NCI-H1048 (cell line): ENCODE data around the gene LRRC32.

Source experiments
- DNase-seq: peaks from one replicate; lab custom pipeline; 2025; lab: John Stamatoyannopoulos, UW

The LRRC32 gene

GRCh38 chr11:76678321-76678720 lies 7.8 kb upstream of the LRRC32 start:
- DNase-seq: no peak

GRCh38 chr11:76677458-76677765 lies 6.9 kb upstream of the LRRC32 start:
- DNase-seq: no peak

DNA sequence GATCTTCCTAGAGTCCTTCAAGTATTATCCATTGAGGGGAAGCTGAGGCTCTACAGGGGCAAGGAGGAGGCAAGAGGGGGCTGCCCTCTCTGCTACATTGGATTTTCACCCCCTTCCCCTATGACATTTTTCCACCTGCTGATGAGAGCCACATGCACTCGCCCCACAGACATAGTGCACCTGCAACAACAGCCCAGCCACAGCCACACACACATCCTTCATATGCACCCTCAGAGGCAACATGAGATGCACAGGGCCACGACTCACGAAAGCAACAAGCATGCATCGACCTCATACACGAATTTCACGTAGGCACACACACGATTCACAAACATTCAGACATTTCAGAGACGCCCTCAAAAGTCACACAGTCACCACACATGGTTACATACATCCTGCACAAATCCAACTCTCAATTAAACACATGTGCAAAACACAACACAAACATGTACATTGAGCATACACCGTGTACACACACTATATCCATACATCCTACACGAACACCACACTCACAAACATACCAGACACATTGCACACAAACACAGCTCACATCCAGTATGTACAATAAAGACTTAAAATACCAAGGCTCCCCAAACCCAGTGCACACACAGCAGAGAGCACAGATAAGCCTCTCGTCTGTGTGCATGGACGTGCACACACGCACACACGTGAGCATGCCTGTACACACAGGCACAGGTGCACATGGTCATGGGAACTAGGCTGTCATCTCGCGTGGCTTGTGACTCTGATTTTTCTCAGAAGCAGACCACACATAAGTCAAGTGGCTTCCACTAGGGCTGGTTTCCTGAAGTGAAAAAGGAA lies 6.3 kb upstream of the LRRC32 start:
- DNase-seq: no peak

DNA sequence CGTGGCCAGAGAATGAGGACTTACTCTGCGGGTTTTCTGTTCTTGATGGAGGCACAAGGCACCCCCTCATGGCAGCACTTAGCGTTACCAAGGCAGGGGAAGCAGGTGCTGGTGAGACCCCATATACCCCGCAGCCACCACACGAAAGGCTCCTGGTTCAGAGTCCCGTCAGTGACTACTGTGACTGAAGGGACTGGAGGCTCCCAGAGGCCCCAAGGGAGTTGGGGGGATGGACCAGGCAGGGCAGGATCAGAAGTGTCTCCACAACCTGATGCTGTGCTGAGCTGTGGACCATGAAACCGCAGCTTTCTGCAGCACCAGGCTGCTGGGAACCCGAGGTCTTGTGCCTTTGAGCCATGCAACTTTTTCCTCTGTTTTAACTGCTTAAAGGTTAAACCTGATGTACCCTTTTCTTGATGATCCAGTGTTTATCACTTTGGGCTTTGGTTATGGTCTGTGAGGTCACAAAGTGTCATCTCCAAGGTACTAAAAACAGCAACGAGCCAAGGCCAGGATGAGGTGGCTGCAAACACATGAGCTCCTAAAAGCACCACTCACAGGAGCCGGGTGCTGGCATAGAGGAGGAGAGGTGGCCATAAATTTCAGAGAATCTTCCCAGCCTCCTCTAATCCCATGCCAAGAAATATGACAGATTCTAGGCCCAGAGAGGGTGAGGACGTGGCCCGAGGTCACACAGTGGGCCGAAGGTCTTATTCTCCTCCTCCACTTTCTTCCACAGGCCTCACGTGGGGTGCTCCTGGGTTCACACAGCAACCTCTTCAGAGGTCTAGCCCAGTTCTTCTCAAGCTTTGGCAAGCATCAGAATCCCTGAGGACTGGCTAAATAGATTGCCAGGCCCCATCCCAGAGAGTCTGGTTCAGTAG lies 4.2 kb upstream of the LRRC32 start:
- no peak for DNase-seq

DNA sequence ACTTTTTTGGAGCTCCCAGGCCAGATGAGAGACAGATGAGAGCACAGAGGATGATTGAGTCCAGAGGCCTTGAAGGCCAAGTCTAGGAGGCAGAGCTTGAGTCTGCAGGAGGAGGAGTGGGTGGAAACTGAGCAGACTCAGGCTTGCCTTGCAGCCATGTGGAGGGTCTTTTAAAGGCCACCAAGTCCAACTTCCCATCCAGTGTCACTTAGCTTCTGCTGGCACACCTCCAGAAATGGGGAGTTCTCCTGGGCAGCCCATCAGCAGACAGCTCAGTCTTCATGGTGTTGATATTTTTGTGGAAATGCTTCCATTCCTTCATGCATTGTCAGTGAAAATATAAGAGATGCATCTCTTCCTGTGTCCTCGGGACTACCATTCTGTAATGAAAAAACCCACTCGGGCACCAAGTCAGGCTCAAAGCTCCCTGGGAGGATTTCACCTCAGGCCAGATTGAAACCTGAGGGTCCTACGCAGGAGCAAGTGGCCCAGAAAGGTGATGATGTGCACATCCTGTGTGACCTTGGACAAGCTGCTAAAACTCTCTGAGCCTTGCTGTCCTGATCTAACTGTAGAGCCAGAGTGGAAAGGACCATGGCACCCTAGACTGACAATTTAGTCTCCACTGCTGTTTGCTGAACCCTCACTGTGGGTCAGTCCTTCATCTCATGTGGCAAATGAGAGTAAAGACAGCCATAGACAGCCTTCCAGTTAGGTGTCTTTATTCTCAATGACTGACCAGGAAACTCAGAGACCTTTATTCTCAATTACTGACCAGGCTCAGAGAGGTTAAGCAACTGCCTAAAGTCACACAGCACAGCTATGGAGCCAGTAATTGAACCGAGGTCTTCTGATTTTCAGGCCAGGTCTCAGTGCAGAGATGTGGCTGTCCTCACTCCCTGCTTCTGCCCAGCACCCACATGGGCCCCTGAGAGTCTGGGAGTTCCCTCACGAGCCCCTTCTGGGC lies 2.9 kb upstream of the LRRC32 start:
- no peak for DNase-seq

- DNase-seq: no peak
Observed at GRCh38 chr11:76672431-76673175, 2.1 kb upstream of the LRRC32 start.

DNA sequence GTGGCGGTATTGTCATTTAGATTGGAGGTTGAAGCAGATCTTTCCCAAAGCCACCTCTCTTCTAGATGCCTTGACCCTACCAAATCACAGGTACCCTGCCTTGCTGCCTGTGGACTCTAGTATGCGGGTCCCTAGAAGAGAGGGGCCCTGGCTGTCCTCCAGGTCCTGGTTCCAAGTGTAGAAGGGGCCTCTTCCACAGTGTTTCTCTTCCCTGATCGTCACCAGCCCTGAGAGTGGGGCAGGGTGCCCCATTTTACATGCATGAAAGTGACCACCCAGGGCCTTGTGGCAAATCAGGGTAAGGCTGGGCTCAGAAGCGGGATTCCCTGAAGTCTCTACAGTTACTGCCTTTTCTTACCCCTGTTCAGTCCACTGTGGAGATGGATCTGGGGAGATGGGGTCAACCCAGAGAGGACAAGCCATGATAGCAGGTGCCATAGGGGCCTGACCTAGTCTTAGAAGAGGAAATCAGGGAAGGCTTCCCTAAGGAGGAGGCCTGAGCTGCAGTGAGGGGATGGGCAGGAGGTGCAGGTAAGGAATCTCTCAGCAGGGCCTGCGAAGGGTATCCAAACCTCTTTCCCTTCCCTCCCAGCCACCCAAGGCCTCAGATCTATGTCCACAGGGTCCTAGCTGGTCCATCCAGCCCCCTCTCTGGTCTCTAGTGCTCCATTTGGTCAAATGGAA lies 1.2 kb upstream of the LRRC32 start:
- DNase-seq: no peak

DNA sequence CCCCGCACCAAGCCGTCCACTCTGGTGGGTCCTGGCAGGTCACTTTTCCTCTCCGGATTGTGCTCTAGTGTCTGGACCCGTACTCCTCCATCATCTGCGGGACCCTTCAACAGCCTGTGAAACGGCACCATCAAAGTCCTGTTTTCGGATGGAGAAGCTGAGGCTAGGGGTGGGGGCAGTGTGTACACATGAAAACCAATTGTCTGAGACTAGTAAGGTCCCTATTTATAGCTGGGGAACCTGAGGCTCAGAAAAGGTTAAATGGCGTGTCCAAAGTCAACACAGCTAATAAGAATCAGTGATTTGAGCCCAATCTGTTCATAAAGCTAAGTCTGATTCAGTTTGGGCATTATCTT lies 668 bp upstream of the LRRC32 start:
- DNase-seq: no peak

- DNase-seq: no peak
Observed at GRCh38 chr11:76669901-76670484, 554 bp downstream of the LRRC32 start.

DNA sequence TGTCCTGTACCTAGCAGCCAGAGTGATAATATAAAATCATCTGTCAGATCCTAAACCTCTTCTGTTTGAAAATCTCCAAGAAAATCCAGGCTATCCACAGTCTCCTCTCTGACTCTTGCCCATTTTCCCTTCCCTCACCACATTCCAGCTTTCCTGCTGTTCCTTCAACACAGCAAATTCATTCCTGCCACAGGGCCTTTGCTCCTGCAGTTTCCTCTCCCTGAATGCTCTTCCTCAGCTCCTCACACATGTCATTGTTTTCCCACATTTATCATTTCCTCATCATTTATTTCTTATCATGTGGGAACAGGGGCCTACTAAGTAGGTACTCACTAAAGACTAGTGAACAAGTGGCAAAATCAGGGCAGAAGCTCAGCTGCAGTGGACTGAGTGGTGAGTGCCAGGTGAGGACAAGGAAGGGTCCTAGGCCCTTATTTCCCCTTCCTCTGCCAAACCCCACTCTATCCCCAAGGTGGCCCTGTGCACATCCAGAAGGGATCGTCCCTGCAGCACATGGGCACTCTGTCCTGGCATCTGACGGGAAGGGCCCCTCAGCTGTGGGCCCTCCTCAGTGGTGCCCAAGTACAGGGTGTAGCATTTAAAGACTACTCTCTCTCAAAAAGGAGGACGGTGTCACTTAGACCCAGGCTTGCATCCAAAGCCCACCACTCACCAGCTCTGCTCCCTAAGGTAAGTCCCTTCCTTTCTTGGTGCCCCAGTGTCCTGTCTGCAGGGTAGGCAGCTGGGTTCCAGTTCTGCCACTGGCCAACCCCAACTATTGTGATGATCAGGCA lies 2.0 kb downstream of the LRRC32 start:
- no peak for DNase-seq

GRCh38 chr11:76667856-76668255 lies 2.7 kb downstream of the LRRC32 start:
- DNase-seq: no peak

GRCh38 chr11:76667271-76667818 lies 3.2 kb downstream of the LRRC32 start:
- DNase-seq: no peak

- no peak for DNase-seq
Observed at GRCh38 chr11:76666830-76667229, 3.7 kb downstream of the LRRC32 start.

GRCh38 chr11:76666408-76666807 lies 4.1 kb downstream of the LRRC32 start:
- DNase-seq: no peak

- DNase-seq: no peak
Observed at GRCh38 chr11:76665921-76666351, 4.6 kb downstream of the LRRC32 start.

DNA sequence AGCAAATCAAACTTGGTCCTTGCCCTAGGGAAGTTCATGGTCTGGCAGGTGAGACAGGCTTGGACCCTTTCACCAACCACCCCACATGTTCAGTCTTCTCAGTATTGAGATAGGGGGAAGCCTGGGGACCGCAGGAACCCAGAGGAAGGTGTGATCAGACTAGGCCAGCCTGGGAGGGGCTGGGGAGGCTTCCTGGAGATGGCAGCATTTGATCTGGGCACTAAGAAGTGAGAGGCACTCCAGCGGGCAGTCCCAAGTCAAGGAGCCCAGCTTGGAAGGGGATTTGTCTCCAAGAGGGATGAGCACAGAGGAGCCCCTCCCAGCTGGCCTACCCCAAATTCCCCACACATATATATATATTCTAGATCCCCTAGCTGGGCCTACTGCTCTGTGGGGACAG lies 5.4 kb downstream of the LRRC32 start:
- DNase-seq: no peak

- DNase-seq: no peak
Observed at GRCh38 chr11:76664578-76665061, 5.9 kb downstream of the LRRC32 start.

GRCh38 chr11:76663912-76664440 lies 6.6 kb downstream of the LRRC32 start:
- no peak for DNase-seq

DNA sequence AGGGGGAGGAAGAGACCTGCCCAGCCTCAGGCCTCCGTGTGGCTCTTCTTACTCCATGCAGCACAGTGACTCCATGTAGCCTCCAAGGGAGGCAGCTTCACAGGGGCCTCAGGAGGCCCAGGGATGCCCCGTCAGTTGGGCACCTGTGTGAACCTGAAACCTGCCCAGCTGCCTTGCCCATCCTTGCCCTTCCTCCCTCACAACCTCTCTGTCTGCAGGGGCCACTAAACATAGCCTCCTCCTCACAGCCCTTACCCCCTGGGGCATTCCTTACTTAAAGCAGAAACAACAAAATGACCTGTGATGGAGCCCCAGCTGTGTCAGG lies 7.1 kb downstream of the LRRC32 start:
- DNase-seq: no peak
